HepG2 (cell line): ENCODE results near the gene NEK3. TPM values are rescaled to one million over a fixed set of nuclear protein-coding genes. Genes with fewer than 3 reads are reported as not detected.

Source experiments
- ADNP ChIP-seq: sonication (generic); formaldehyde crosslinking; IDR thresholded peaks from 2 replicates; pipeline ENCODE4 v1.4.0; 2020; ENCODE audit warnings: missing genetic modification reagents
- AGO1 ChIP-seq: fragments of 200-400 bp; formaldehyde crosslinking; IDR thresholded peaks from 2 replicates; pipeline ENCODE4 v1.6.1; 2017; ENCODE audit warnings: mild to moderate bottlenecking, low read depth, low read length, moderate library complexity; ENCODE audit not compliant: poor library complexity, severe bottlenecking
- AGO2 ChIP-seq: fragments of 200-400 bp; formaldehyde crosslinking; optimal IDR thresholded peaks from 2 replicates; pipeline ENCODE3; 2017; ENCODE audit warnings: mild to moderate bottlenecking, low read depth, low read length, moderate library complexity
- AKAP8 ChIP-seq: sonication (generic); formaldehyde crosslinking; IDR thresholded peaks from 2 replicates; pipeline ENCODE4 v1.5.1; 2020; ENCODE audit warnings: mild to moderate bottlenecking, missing genetic modification reagents
- CENPT ChIP-seq: sonication (generic); formaldehyde crosslinking; IDR thresholded peaks from 2 replicates; pipeline ENCODE4 v1.8.0; 2022; ENCODE audit warnings: low read depth, mild to moderate bottlenecking, moderate library complexity, missing genetic modification reagents
- ELF1 ChIP-seq: sonication (generic); formaldehyde crosslinking; IDR thresholded peaks from 2 replicates; pipeline ENCODE4 v1.4.0; 2020; ENCODE audit warnings: missing genetic modification reagents
- HOXA9 ChIP-seq: sonication (generic); formaldehyde crosslinking; IDR thresholded peaks from 2 replicates; pipeline ENCODE4 v1.8.1; 2022; ENCODE audit warnings: missing genetic modification reagents, mild to moderate bottlenecking, moderate library complexity, borderline replicate concordance
- KAT7 ChIP-seq: IDR thresholded peaks from 2 replicates; pipeline ENCODE4 v1.6.1; 2018; ENCODE audit warnings: borderline replicate concordance, missing compliant biosample characterization
- MAX ChIP-seq: IDR thresholded peaks from 2 replicates; pipeline ENCODE4 v1.6.1; 2012; ENCODE audit warnings: inconsistent platforms
- MEF2D ChIP-seq: sonication (generic); formaldehyde crosslinking; IDR thresholded peaks from 2 replicates; pipeline ENCODE4 v1.5.1; 2020; ENCODE audit warnings: mild to moderate bottlenecking, missing genetic modification reagents
- MEIS1 ChIP-seq: sonication (generic); formaldehyde crosslinking; IDR thresholded peaks from 2 replicates; pipeline ENCODE4 v1.9.0; 2021; ENCODE audit warnings: mild to moderate bottlenecking, missing genetic modification reagents, moderate library complexity, borderline replicate concordance
- NCOA2 ChIP-seq: sonication (generic); formaldehyde crosslinking; IDR thresholded peaks from 2 replicates; pipeline ENCODE4 v1.8.0; 2022; ENCODE audit warnings: inconsistent platforms
- NONO ChIP-seq, 2 experiments: fragments of 450-650 bp in 1 of 2; sonication (generic) in 1 of 2; formaldehyde crosslinking in 1 of 2; IDR thresholded peaks in 1 of 2; conservative IDR thresholded peaks in 1 of 2; 2 replicates each; pipeline versions ENCODE4 v1.6.1 to v1.8.0; 2017 to 2022; ENCODE audit warnings: mild to moderate bottlenecking in 1 of 2, missing genetic modification reagents in 1 of 2, moderate library complexity in 1 of 2
- NRL ChIP-seq: sonication (generic); formaldehyde crosslinking; IDR thresholded peaks from 2 replicates; pipeline ENCODE4 v1.5.0; 2020; ENCODE audit warnings: missing genetic modification reagents, mild to moderate bottlenecking, moderate library complexity, borderline replicate concordance
- RBFOX2 ChIP-seq: fragments of 200-400 bp; formaldehyde crosslinking; IDR thresholded peaks from 2 replicates; pipeline ENCODE4 v1.6.1; 2017; ENCODE audit warnings: low read depth, mild to moderate bottlenecking, low read length
- REPIN1 ChIP-seq: sonication (generic); formaldehyde crosslinking; IDR thresholded peaks from 2 replicates; pipeline ENCODE4 v1.8.0; 2022; ENCODE audit warnings: missing genetic modification reagents, low read depth, mild to moderate bottlenecking, borderline replicate concordance
- RFXAP ChIP-seq: sonication (generic); formaldehyde crosslinking; IDR thresholded peaks from 2 replicates; pipeline ENCODE4 v1.4.0; 2020; ENCODE audit warnings: missing genetic modification reagents, borderline replicate concordance
- ZNF230 ChIP-seq: sonication (generic); formaldehyde crosslinking; IDR thresholded peaks from 2 replicates; pipeline ENCODE4 v1.4.0; 2020; ENCODE audit warnings: mild to moderate bottlenecking, missing genetic modification reagents
- ZNF292 ChIP-seq: sonication (generic); formaldehyde crosslinking; IDR thresholded peaks from 2 replicates; pipeline ENCODE4 v1.8.1; 2022; ENCODE audit warnings: mild to moderate bottlenecking, low read depth, missing genetic modification reagents, borderline replicate concordance
- ZNF530 ChIP-seq: sonication (generic); formaldehyde crosslinking; IDR thresholded peaks from 2 replicates; pipeline ENCODE4 v1.5.0; 2020; ENCODE audit warnings: low read depth, mild to moderate bottlenecking, missing genetic modification reagents
- ZNF749 ChIP-seq: sonication (generic); formaldehyde crosslinking; IDR thresholded peaks from 2 replicates; pipeline ENCODE4 v1.8.0; 2022; ENCODE audit warnings: mild to moderate bottlenecking, missing genetic modification reagents, moderate library complexity, borderline replicate concordance
- polyA plus RNA-seq, 8 experiments: library from polyadenylated mRNA; depleted of rRNA in 3 of 8; stranded (reverse) in 7 of 8; unstranded in 1 of 8; fragments of >200 nt; fragmentation: Illumina TruSeq in 4 of 8; extraction: Trizol in 4 of 8; gene quantifications; 2 replicates each; pipeline versions ENCODE4 v1.2.1 to v1.2.3, GENCODE V29; 2011 to 2016; ENCODE audit warnings: low read depth in 4 of 8, missing spikeins in 1 of 8, mixed read lengths in 1 of 8; ENCODE audit not compliant: insufficient read depth in 1 of 8
- total RNA-seq, 5 experiments: library from RNA; depleted of rRNA; stranded (reverse); fragments of >200 nt; fragmentation: Illumina TruSeq; extraction: Trizol; gene quantifications; 2 replicates each; pipeline ENCODE4 v1.2.3, GENCODE V29; 2016; ENCODE audit warnings: low read depth in 1 of 5
- TF ChIP-seq, protein P1 (sequence below): sonication (generic); formaldehyde crosslinking; IDR thresholded peaks from 2 replicates; pipeline ENCODE4 v1.4.0; 2020; ENCODE audit warnings: mild to moderate bottlenecking, low read depth, missing genetic modification reagents
- TF ChIP-seq, protein P2 (sequence below), 2 experiments: sonication (generic) in 1 of 2; formaldehyde crosslinking in 1 of 2; IDR thresholded peaks; 2 replicates each; pipeline versions ENCODE4 v1.5.1 to v1.6.1; 2011 to 2020; ENCODE audit warnings: borderline replicate concordance in 1 of 2, low read depth in 1 of 2, low read length in 1 of 2, mild to moderate bottlenecking in 1 of 2, missing genetic modification reagents in 1 of 2, moderate library complexity in 1 of 2

The NEK3 gene
- total and polyA plus RNA-seq, 2 of the 13 experiments (the other 11 are each of a cell fraction or from before 2014, with no cell fraction given) = 36.7 to 68.2 TPM

DNA sequence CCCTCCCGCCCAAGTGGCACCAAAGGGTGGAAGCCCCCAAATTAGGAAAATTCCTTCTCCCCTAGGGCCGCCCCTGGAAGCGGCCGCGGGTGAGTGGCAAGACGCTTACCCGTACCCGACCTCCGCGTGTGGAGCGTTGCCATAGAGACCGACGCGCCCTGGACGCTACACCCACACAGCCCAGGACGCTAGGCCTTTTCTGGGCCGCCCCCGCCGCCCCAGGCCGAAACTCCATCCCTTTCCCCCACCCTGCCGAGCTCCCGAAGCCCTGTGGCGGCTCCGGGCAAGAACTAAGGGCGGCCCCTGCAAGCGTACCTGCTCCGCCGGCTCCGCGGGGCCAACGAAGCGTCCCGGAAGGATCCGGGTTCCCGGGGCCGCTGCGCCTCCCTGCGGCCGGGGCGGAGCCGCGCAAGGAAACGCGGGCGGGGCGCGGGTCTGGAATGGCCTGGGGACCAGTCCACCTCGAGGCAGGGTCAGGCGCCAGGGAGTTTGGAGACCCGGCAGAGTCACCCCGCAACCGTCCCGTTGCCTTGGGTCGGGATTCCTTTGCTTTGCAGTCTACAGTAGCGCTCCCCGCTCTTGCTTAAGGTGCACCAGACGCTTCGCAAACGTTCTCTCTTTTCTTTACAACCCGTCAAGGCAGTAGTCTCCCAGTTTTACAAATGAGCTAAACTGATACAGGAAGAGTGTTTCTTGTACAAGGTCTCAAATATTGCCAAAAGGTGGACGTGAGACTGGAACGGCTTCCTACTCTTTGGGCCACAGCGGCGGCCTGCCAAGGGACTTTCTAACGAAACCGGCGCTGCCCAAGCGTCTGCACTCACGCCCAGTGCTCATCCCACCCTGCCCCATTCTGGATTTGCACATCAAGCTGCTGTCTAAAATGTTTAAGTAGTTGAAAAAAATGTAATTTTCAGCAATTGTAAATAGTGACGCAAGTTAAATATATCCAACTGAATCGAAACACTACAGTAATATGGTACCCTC, 30.4 kb downstream of the NEK3 start, which contains the start of gene NEK5 (continued):
- TF ChIP-seq AGO2 (peak; percentile 85), NONO (IDR thresholded peaks at IDR 0.05) (no peak), NONO (CRISPR knock-in tag; conservative IDR thresholded peaks at IDR 0.05) (no peak), ZNF530 (CRISPR knock-in tag) (no peak), RFXAP (CRISPR knock-in tag) (no peak), AKAP8 (CRISPR knock-in tag) (no peak), ZNF292 (CRISPR knock-in tag) (no peak), MAX (peak; percentile 49; the same call in 1 of the 2 replicates), ZNF749 (peak; percentile 65; the same call in 1 of the 2 replicates), ZNF230 (CRISPR knock-in tag) (peak; percentile 52; the same call in 1 of the 2 replicates), RBFOX2 (peak; percentile 45; the same call in 1 of the 2 replicates), AGO1 (peak; percentile 36), ADNP (CRISPR knock-in tag) (no peak), MEF2D (CRISPR knock-in tag) (0 out of 2 replicates have a peak, but pooled peaks have one; percentile 6), KAT7 (CRISPR knock-in tag) (0 out of 2 replicates have a peak, but pooled peaks have one; percentile 42), ELF1 (CRISPR knock-in tag) (peak; percentile 53; the same call in 1 of the 2 replicates), HOXA9 (CRISPR knock-in tag) (no peak), MEIS1 (CRISPR knock-in tag) (peak; percentile 31; the same call in 1 of the 2 replicates), CENPT (CRISPR knock-in tag) (no peak), REPIN1 (CRISPR knock-in tag) (peak; percentile 55; the same call in 1 of the 2 replicates), NCOA2 (CRISPR knock-in tag) (peak; percentile 22; the same call in 1 of the 2 replicates), NRL (CRISPR knock-in tag) (peak; percentile 68)
- TF ChIP-seq, protein P1, sequence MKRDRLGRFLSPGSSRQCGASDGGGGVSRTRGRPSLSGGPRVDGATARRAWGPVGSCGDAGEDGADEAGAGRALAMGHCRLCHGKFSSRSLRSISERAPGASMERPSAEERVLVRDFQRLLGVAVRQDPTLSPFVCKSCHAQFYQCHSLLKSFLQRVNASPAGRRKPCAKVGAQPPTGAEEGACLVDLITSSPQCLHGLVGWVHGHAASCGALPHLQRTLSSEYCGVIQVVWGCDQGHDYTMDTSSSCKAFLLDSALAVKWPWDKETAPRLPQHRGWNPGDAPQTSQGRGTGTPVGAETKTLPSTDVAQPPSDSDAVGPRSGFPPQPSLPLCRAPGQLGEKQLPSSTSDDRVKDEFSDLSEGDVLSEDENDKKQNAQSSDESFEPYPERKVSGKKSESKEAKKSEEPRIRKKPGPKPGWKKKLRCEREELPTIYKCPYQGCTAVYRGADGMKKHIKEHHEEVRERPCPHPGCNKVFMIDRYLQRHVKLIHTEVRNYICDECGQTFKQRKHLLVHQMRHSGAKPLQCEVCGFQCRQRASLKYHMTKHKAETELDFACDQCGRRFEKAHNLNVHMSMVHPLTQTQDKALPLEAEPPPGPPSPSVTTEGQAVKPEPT (CRISPR knock-in tag) = 0 out of 2 replicates have a peak, but pooled peaks have one; percentile 55
- TF ChIP-seq, protein P2, sequence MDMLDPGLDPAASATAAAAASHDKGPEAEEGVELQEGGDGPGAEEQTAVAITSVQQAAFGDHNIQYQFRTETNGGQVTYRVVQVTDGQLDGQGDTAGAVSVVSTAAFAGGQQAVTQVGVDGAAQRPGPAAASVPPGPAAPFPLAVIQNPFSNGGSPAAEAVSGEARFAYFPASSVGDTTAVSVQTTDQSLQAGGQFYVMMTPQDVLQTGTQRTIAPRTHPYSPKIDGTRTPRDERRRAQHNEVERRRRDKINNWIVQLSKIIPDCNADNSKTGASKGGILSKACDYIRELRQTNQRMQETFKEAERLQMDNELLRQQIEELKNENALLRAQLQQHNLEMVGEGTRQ (IDR thresholded peaks at IDR 0.05; ENCODE audit: low read depth, low read length) = no peak
- TF ChIP-seq, protein P2 (CRISPR knock-in tag; IDR thresholded peaks at IDR 0.05; ENCODE audit: borderline replicate concordance) = no peak
